NCI-H2227 (cell line): Measurements from ENCODE around the gene SLK.
A peak's percentile ranks its signal among the peaks of the same experiment; 100 is the strongest.

Experiments
- DNase-seq: peaks from one replicate; lab custom pipeline; 2025; ENCODE audit not compliant: unreplicated experiment; lab: John Stamatoyannopoulos, UW

The SLK gene

GRCh38 chr10:104045151-104046089 lies 78.5 kb downstream of the SLK start:
- peak; percentile 49 for DNase-seq

- DNase-seq, result no peak
Observed at GRCh38 chr10:104046651-104047050, 79.7 kb downstream of the SLK start.

GRCh38 chr10:104049504-104050250 lies 82.7 kb downstream of the SLK start:
- no peak for DNase-seq

- DNase-seq, result no peak
Observed at GRCh38 chr10:104052431-104052830, 85.5 kb downstream of the SLK start.

- no peak for DNase-seq
Observed at GRCh38 chr10:104053201-104053600, 86.3 kb downstream of the SLK start.

- DNase-seq, result no peak
Observed at GRCh38 chr10:104054430-104054829, 87.5 kb downstream of the SLK start.

- DNase-seq, result no peak
Observed at GRCh38 chr10:104056619-104057273, 89.8 kb downstream of the SLK start.

GRCh38 chr10:104057717-104058116 lies 90.8 kb downstream of the SLK start:
- no peak for DNase-seq

GRCh38 chr10:104059364-104059763 lies 92.4 kb downstream of the SLK start:
- no peak for DNase-seq

- DNase-seq, result no peak
Observed at GRCh38 chr10:104061196-104061595, 94.3 kb downstream of the SLK start.

GRCh38 chr10:104065748-104066147 lies 98.8 kb downstream of the SLK start:
- DNase-seq, result no peak

- no peak for DNase-seq
Observed at GRCh38 chr10:104066945-104067344, 100.0 kb downstream of the SLK start.

- DNase-seq, result peak; percentile 22
Observed at GRCh38 chr10:104067525-104067924, 100.6 kb downstream of the SLK start.

- DNase-seq, result no peak
Observed at GRCh38 chr10:104069613-104070012, 102.7 kb downstream of the SLK start.

- DNase-seq, result no peak
Observed at GRCh38 chr10:104072786-104073185, 105.8 kb downstream of the SLK start.

GRCh38 chr10:104074505-104074904 lies 107.6 kb downstream of the SLK start:
- no peak for DNase-seq

- peak; percentile 56 for DNase-seq
Observed at GRCh38 chr10:104076743-104077160, 109.8 kb downstream of the SLK start.

GRCh38 chr10:104077247-104077646 lies 110.3 kb downstream of the SLK start:
- DNase-seq, result peak; percentile 31

- no peak for DNase-seq
Observed at GRCh38 chr10:104077663-104078151, 110.8 kb downstream of the SLK start.
